ENCODE measurements around the gene KIF12.

KIF12 gene

DNA sequence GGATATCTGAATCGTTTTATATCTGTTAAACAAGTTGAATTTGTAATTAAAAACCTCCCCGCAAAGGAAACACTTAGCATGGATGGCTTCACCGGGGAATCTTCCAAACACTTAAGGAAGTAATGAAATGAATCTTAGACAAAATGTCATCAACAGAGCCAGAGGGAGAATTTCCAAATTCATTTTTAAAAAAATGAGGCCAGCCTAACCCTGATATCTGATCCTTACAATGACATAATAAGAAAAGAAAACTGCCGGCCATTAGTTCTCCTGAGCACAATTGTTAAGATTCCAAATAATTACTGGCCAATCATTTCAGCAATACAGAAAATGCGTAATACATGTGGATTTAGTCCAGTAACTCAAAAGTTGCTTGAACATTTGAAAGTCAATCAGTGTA lies 6.1 kb upstream of the KIF12 start:
- no peak overlapping the region for H3K27ac ChIP-seq
- no peaks in the 10 kb centered on the region for H3K4me1 ChIP-seq (ENCODE audit: control insufficient read depth in 1 of 2, insufficient read depth in 1 of 2, low read depth in 1 of 2, low read length in 1 of 2)
- H3K9me3 ChIP-seq: no peaks in the 10 kb centered on the region
- no peaks in the 10 kb centered on the region for H3K36me3 ChIP-seq
- no peak for TF ChIP-seq CTCF (IDR thresholded peaks at IDR 0.05)
- peaks cover 68% of the 10 kb centered on the region for H3K27me3 ChIP-seq
- H3K4me3 ChIP-seq (ENCODE audit: low read depth in 1 of 2, low read length in 1 of 2): no peak overlapping the region

DNA sequence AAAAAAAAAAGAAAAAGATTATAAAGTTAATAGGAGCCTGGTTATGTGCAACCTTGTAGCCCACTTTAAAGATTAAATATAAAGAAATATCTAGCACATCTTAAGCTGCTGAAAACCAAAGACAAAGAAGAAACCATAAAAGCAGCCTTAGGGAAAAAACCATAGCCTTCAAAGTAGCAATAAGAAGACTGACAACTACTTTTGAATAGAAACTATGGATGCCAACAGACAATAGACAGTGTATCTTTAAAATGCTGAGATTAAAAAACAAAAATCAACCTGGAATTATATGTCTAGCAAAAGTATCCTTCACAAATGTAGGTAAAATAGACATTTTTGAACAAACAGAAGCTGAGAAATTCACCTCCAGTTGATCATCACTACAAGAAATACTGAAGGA lies 3.4 kb upstream of the KIF12 start:
- Histone ChIP-seq H3K4me3 (ENCODE audit: low read depth in 1 of 2, low read length in 1 of 2) (no peak overlapping the region), H3K27me3 (peaks cover 90% of the 10 kb centered on the region), H3K27ac (no peak overlapping the region), H3K9me3 (no peaks in the 10 kb centered on the region), H3K36me3 (no peaks in the 10 kb centered on the region), H3K4me1 (ENCODE audit: control insufficient read depth in 1 of 2, insufficient read depth in 1 of 2, low read depth in 1 of 2, low read length in 1 of 2) (peaks cover 0 to 6% of the 10 kb centered on the region in 2 experiments)
- TF ChIP-seq CTCF (IDR thresholded peaks at IDR 0.05): no peak

DNA sequence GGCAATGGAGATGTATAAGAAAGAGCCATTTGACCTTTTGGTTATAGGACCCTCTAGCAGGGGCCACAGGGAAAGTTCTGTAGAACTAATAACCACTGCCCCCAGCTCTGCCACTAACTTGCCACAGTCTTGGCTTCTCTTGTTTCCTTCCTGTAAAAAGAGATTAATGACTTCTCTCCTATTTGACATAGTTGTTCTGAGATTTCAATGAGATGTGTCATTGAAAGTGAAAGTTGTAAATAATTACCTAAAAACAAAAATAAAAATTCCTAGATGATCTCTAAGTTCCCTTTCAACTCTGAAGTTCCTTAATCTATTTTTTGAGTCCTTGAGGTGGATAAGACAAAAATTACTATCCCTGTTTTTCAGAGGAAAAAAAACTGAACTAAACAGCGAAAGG lies 1.4 kb upstream of the KIF12 start:
- H3K36me3 ChIP-seq: no peaks in the 10 kb centered on the region
- H3K27ac ChIP-seq: no peak overlapping the region
- no peaks in the 10 kb centered on the region for H3K9me3 ChIP-seq
- no peak overlapping the region for H3K4me3 ChIP-seq (ENCODE audit: low read depth in 1 of 2, low read length in 1 of 2)
- peaks cover 0 to 6% of the 10 kb centered on the region in 2 experiments for H3K4me1 ChIP-seq (ENCODE audit: control insufficient read depth in 1 of 2, insufficient read depth in 1 of 2, low read depth in 1 of 2, low read length in 1 of 2)
- TF ChIP-seq CTCF (IDR thresholded peaks at IDR 0.05): no peak
- peaks cover 92% of the 10 kb centered on the region for H3K27me3 ChIP-seq

DNA sequence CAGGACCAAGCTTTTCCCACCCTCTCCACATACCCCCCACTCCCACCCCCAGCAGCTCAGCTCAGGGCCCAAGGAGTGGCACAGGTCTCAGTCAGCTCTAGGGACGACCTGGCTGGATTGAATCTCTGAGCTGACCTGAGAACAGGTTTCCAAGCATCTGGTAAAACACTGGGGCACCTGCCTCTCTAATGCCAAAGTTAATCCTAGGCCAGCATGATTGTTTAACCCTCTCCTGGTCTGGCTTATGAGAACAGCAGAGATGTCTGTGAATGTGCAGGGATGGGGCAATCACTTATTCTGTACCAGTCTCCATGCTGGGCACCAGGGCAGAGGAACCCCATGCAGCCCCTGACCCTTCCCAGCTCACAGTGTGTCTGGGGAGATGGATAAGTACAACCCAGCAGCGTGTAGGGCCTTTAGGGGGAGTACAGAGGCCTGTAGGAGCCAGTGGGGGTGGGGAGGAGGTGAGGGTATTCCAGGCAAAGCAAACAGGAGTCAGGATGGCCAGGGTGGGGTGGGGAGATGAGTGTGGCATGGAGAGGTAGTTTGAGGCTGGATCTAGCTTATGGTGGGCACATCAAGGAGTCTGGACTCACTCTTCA lies 678 bp upstream of the KIF12 start:
- no peak overlapping the region for H3K4me3 ChIP-seq (ENCODE audit: low read depth in 1 of 2, low read length in 1 of 2)
- no peaks in the 10 kb centered on the region for H3K36me3 ChIP-seq
- TF ChIP-seq CTCF (IDR thresholded peaks at IDR 0.05): no peak
- H3K27me3 ChIP-seq: peaks cover 87% of the 10 kb centered on the region
- H3K9me3 ChIP-seq: no peaks in the 10 kb centered on the region
- no peak overlapping the region for H3K27ac ChIP-seq
- peaks cover 0 to 6% of the 10 kb centered on the region in 2 experiments for H3K4me1 ChIP-seq (ENCODE audit: control insufficient read depth in 1 of 2, insufficient read depth in 1 of 2, low read depth in 1 of 2, low read length in 1 of 2)

DNA sequence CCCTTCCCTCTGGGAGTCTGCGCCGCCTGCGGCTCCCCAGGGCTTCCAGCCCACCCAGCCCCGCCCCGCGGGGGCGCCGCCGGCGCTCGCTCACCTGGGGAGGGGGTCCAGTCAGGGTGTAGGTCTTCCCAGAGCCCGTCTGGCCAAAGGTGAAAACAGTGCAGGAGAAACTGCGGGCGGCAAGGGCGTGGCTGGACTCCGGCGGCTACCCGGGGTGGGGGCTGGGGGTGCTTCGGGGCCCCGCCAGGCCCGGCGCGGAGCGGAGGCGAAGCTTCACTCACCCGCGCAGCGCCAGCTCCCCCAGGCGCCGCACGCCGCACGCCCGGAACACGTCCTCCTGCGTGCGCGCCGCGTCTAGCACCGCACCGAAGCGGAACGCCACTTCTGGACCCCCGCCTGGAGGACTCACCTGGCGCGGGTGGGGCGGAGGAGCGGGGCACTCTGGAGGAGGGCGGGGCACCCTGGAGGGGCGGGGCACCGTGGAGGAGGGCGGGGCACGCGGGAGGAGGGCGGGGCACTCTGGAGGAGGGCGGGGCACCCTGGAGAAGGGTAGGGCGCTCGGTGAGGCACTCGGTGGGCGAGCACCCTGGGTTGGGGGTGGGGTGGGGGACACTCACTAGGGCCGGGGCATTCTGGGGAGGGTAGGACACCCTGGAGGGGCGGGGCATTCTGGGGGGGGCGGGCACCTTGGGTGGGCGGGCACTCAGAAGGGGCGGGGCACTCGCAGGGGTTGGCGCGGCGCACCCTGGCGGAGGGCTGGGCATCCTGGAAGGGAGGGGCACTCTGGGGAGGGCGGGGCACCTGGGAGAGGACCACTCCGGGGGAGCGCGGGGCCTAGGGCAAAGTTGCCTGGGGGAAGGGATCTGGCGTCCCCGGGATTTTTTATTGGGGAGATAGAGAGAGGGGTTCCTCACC lies 814 bp downstream of the KIF12 start:
- H3K27me3 ChIP-seq: peaks cover 75% of the 10 kb centered on the region
- H3K27ac ChIP-seq: no peak overlapping the region
- peak overlapping the region in 1 of 2 experiments; percentile 18 for H3K4me3 ChIP-seq (ENCODE audit: low read depth in 1 of 2, low read length in 1 of 2)
- peaks cover 0 to 6% of the 10 kb centered on the region in 2 experiments for H3K4me1 ChIP-seq (ENCODE audit: control insufficient read depth in 1 of 2, insufficient read depth in 1 of 2, low read depth in 1 of 2, low read length in 1 of 2)
- no peaks in the 10 kb centered on the region for H3K9me3 ChIP-seq
- no peak for TF ChIP-seq CTCF (IDR thresholded peaks at IDR 0.05)
- no peaks in the 10 kb centered on the region for H3K36me3 ChIP-seq
